ENCODE data around the gene OR10H1. TPM values are rescaled to one million over a fixed set of nuclear protein-coding genes. Genes with fewer than 3 reads are reported as not detected.

OR10H1 gene
- polyA plus RNA-seq, 3 donors, result not detected

- no peaks in the 10 kb centered on the region for H3K4me1 ChIP-seq (ENCODE audit: control insufficient read depth in 1 of 2, insufficient read depth in 2 of 2, low read length in 2 of 2)
- no peak overlapping the region for H3K27ac ChIP-seq (ENCODE audit: low read depth in 1 of 2, low read length in 2 of 2)
- no peak overlapping the region for H3K27ac Mint-ChIP-seq
- H3K4me2 ChIP-seq (replicated peaks; ENCODE audit: extremely low read depth, low read length, poor library complexity, severe bottlenecking), result no peak overlapping the region
- no peaks in the 10 kb centered on the region for H3K9me3 ChIP-seq (replicated peaks in 1 of 2; ENCODE audit: control insufficient read depth in 1 of 2, insufficient read depth in 1 of 2, low read length in 2 of 2)
- DNase-seq, result no peak
- intact Hi-C loops (cut with micrococcal nuclease), result no loop called here
- no peak overlapping the region for H3K9ac ChIP-seq (ENCODE audit: insufficient read depth, low read length, poor library complexity, severe bottlenecking)
- H3K27me3 ChIP-seq (ENCODE audit: control insufficient read depth in 2 of 2, insufficient read depth in 2 of 2, low read length in 2 of 2), result no peaks in the 10 kb centered on the region
- H3K4me3 Mint-ChIP-seq, result no peak overlapping the region
- H3K4me3 ChIP-seq (replicated peaks in 1 of 3; ENCODE audit: low read depth in 2 of 3, low read length in 3 of 3), result no peak overlapping the region
- H3K79me2 ChIP-seq (ENCODE audit: insufficient read depth, low read length), result no peaks in the 10 kb centered on the region
- no peaks in the 10 kb centered on the region for H3K36me3 ChIP-seq (replicated peaks in 1 of 2; ENCODE audit: control insufficient read depth in 1 of 2, insufficient read depth in 2 of 2, low read length in 2 of 2)
- no peak for TF ChIP-seq CTCF (IDR thresholded peaks at IDR 0.05)
- no peaks in the 10 kb centered on the region for H3K36me3 Mint-ChIP-seq
- no peaks in the 10 kb centered on the region for H4K20me1 ChIP-seq (ENCODE audit: insufficient read depth, low read length)
- H3K9me3 Mint-ChIP-seq, result peaks cover 0 to 5% (median 2%) of the 10 kb centered on the region in 7 donors
- peaks cover 2% of the 10 kb centered on the region for H3K4me1 Mint-ChIP-seq
- no peak overlapping the region for H2AFZ ChIP-seq (ENCODE audit: insufficient read depth, low read depth, low read length, poor library complexity, severe bottlenecking)
- 47% methylated on average over 3 of the region's 6 CpGs for WGBS (ENCODE audit: insufficient coverage)
- H3K27me3 Mint-ChIP-seq (ENCODE audit: low read depth in 3 of 3), result peaks cover 4 to 20% (median 7%) of the 10 kb centered on the region in 3 donors
Measured at GRCh38 chr19:15812060-15812722, 3.3 kb downstream of the OR10H1 start.

- H3K27ac ChIP-seq (ENCODE audit: low read depth in 1 of 2, low read length in 2 of 2), result no peak overlapping the region
- no peaks in the 10 kb centered on the region for H3K27me3 ChIP-seq (ENCODE audit: control insufficient read depth in 2 of 2, insufficient read depth in 2 of 2, low read length in 2 of 2)
- peaks cover 2% of the 10 kb centered on the region for H3K4me1 Mint-ChIP-seq
- H3K4me3 Mint-ChIP-seq, result no peak overlapping the region
- H3K79me2 ChIP-seq (ENCODE audit: insufficient read depth, low read length), result no peaks in the 10 kb centered on the region
- no peaks in the 10 kb centered on the region for H3K9me3 ChIP-seq (replicated peaks in 1 of 2; ENCODE audit: control insufficient read depth in 1 of 2, insufficient read depth in 1 of 2, low read length in 2 of 2)
- intact Hi-C loops (cut with micrococcal nuclease), result no loop called here
- H3K27ac Mint-ChIP-seq, result no peak overlapping the region
- no peak overlapping the region for H3K4me2 ChIP-seq (replicated peaks; ENCODE audit: extremely low read depth, low read length, poor library complexity, severe bottlenecking)
- no peak overlapping the region for H3K9ac ChIP-seq (ENCODE audit: insufficient read depth, low read length, poor library complexity, severe bottlenecking)
- H3K4me1 ChIP-seq (ENCODE audit: control insufficient read depth in 1 of 2, insufficient read depth in 2 of 2, low read length in 2 of 2), result no peaks in the 10 kb centered on the region
- peaks cover 0 to 5% (median 4%) of the 10 kb centered on the region in 7 donors for H3K9me3 Mint-ChIP-seq
- no peak for DNase-seq
- peaks cover 6 to 20% (median 7%) of the 10 kb centered on the region in 3 donors for H3K27me3 Mint-ChIP-seq (ENCODE audit: low read depth in 3 of 3)
- no peak overlapping the region for H3K4me3 ChIP-seq (replicated peaks in 1 of 3; ENCODE audit: low read depth in 2 of 3, low read length in 3 of 3)
- no peaks in the 10 kb centered on the region for H4K20me1 ChIP-seq (ENCODE audit: insufficient read depth, low read length)
- no peak overlapping the region for H2AFZ ChIP-seq (ENCODE audit: insufficient read depth, low read depth, low read length, poor library complexity, severe bottlenecking)
- TF ChIP-seq CTCF (IDR thresholded peaks at IDR 0.05), result no peak
- WGBS (ENCODE audit: insufficient coverage), result 92% methylated on average over 2 of the region's 4 CpGs
- no peaks in the 10 kb centered on the region for H3K36me3 Mint-ChIP-seq
- no peaks in the 10 kb centered on the region for H3K36me3 ChIP-seq (replicated peaks in 1 of 2; ENCODE audit: control insufficient read depth in 1 of 2, insufficient read depth in 2 of 2, low read length in 2 of 2)
Measured at GRCh38 chr19:15811476-15811875, 4.0 kb downstream of the OR10H1 start.
